Osteoblast (primary cell): ENCODE data around the gene KRT80. TPM values are rescaled to one million over a fixed set of nuclear protein-coding genes. Genes with fewer than 3 reads are reported as not detected.

ENCODE experiments used
- DNase-seq: peaks from one replicate; pipeline ENCODE4 v3.0.0; 2011; ENCODE audit warnings: low spot score, mixed read lengths; ENCODE audit not compliant: insufficient read length; ENCODE audit errors: missing footprints
- H2AFZ ChIP-seq: 2 replicates; pipeline ENCODE4 v1.6.0; 2011; ENCODE audit warnings: mild to moderate bottlenecking, low read length
- H3K27ac ChIP-seq: 2 replicates; pipeline ENCODE4 v1.5.1; 2011; ENCODE audit warnings: mild to moderate bottlenecking, low read depth, low read length, moderate library complexity
- H3K27me3 ChIP-seq: 2 replicates; pipeline ENCODE4 v1.6.0; 2012; ENCODE audit warnings: mild to moderate bottlenecking, control low read depth, inconsistent platforms, low read length, moderate library complexity; ENCODE audit not compliant: insufficient read depth
- H3K36me3 ChIP-seq: 2 replicates; pipeline ENCODE4 v1.5.1; 2011; ENCODE audit warnings: mild to moderate bottlenecking, low read length, control low read depth, moderate library complexity; ENCODE audit not compliant: insufficient read depth
- H3K4me1 ChIP-seq: 2 replicates; pipeline ENCODE4 v1.5.1; 2011; ENCODE audit warnings: mild to moderate bottlenecking, low read length, control low read depth, moderate library complexity; ENCODE audit not compliant: insufficient read depth
- H3K4me2 ChIP-seq: 2 replicates; pipeline ENCODE4 v1.6.0; 2011; ENCODE audit warnings: mild to moderate bottlenecking, low read length; ENCODE audit not compliant: insufficient read depth
- H3K4me3 ChIP-seq: fragments of 200-600 bp; sonication (generic); 3 replicates; pipeline ENCODE4 v1.5.1; 2012; ENCODE audit warnings: mild to moderate bottlenecking, low read length, inconsistent platforms; ENCODE audit not compliant: insufficient read depth
- H3K79me2 ChIP-seq: 2 replicates; pipeline ENCODE4 v1.6.0; 2012; ENCODE audit warnings: mild to moderate bottlenecking, low read length, control low read depth, inconsistent platforms; ENCODE audit not compliant: insufficient read depth
- H3K9me3 ChIP-seq: 2 replicates; pipeline ENCODE4 v1.5.1; 2011; ENCODE audit warnings: low read depth, low read length, control low read depth
- H4K20me1 ChIP-seq: 2 replicates; pipeline ENCODE4 v1.6.0; 2012; ENCODE audit warnings: mild to moderate bottlenecking, low read length, control low read depth; ENCODE audit not compliant: insufficient read depth
- CTCF ChIP-seq: IDR thresholded peaks from 2 replicates; pipeline ENCODE4 v1.5.1; 2011; ENCODE audit warnings: mild to moderate bottlenecking, low read depth, low read length, moderate library complexity; ENCODE audit errors: extremely low read depth
- total RNA-seq: library from RNA; depleted of rRNA; stranded (reverse); fragments of >200 nt; gene quantifications from 2 replicates; pipeline ENCODE4 v1.2.3, GENCODE V29; 2012

Gene KRT80
- total RNA-seq, 1 donor, result 0.72 TPM

DNA sequence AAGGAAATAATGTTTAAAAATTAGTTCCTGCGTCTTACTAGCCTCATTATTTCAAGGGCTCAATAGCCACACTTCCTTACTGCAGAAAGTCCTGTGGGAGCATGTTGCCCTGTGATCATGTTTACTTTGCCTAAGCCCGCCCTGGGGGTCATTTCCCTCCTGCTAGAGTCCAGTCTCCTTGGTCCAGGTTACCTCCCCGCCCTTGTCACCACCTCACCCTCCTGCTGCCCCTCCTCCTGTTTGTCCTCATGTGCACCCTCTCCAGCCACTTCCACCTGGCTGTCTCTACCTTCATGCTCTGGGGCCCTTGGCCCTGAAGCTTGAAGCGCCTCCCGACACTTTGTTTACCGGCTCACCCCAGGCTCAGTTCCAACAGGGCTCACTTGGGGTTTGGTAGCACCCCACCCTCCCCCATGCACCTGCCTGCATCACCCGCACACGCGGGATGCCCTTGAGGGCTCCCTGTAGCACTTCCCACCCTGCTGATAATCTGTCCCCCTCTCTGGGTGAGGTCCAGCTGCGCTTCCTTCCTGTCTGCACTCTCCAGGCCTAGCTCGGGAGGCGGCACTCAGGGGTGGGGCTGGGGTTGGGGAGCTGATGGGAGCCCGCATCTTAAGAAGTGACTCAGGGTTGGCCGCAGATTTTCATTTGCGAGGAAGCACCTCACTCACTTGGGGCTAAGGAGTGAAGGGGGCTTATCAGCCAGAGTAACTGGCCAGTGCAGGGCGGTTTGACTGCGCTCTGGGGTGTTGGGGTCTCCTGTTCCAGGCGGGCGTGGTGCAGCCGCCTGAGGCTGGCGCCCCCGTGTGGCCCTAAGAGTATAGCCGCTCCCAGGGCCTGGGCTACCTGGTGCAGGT is 72.2 kb downstream of the KRT80 start:
- Histone ChIP-seq H3K27ac (no peak overlapping the region), H3K27me3 (peaks cover 17% of the 10 kb centered on the region), H3K9me3 (no peaks in the 10 kb centered on the region), H3K4me2 (no peak overlapping the region), H3K4me1 (no peaks in the 10 kb centered on the region), H4K20me1 (no peaks in the 10 kb centered on the region), H3K36me3 (no peaks in the 10 kb centered on the region), H2AFZ (no peak overlapping the region), H3K4me3 (no peak overlapping the region), H3K79me2 (no peaks in the 10 kb centered on the region)
- peak; percentile 47 for TF ChIP-seq CTCF
- no peak for DNase-seq

Other genes with a start within 250 kb of the KRT80 start
- 10.5 and 13.0 TPM in 2 replicates for gene ACVR1B, start 240.3 kb downstream of the KRT80 start, total RNA-seq
- gene TAMALIN, start 185.1 kb downstream of the KRT80 start, total RNA-seq, result 4.7 and 6.5 TPM in 2 replicates
- 3.3 and 3.5 TPM in 2 replicates for gene NR4A1, start 140.6 kb downstream of the KRT80 start, total RNA-seq
- 49.5 and 64.4 TPM in 2 replicates for gene ATG101, start 122.0 kb downstream of the KRT80 start, total RNA-seq
- under 0.01 TPM in 1 of 2 replicates, not detected in the other for gene SMIM41, start 112.3 kb downstream of the KRT80 start, total RNA-seq
- 20.9 and 27.9 TPM in 2 replicates for gene KRT7, start 41.2 kb upstream of the KRT80 start, total RNA-seq
- gene KRT86, start 82.6 kb upstream of the KRT80 start, total RNA-seq, result under 0.01 and 0.36 TPM in 2 replicates
- 0.29 TPM in 1 of 2 replicates, not detected in the other for gene KRT81, start 99.5 kb upstream of the KRT80 start, total RNA-seq
- gene KRT83, start 129.4 kb upstream of the KRT80 start, total RNA-seq, result not detected in 2 replicates
- not detected in 2 replicates for gene KRT85, start 175.5 kb upstream of the KRT80 start, total RNA-seq
- gene KRT84, start 193.6 kb upstream of the KRT80 start, total RNA-seq, result not detected in 2 replicates
- not detected in 2 replicates for gene KRT82, start 214.3 kb upstream of the KRT80 start, total RNA-seq
- gene KRT75, start 242.4 kb upstream of the KRT80 start, total RNA-seq, result under 0.01 TPM in 1 of 2 replicates, not detected in the other